Stomach (tissue), 9 donors: ENCODE results near the gene CREBRF. TPM values are rescaled to one million over a fixed set of nuclear protein-coding genes. Genes with fewer than 3 reads are reported as not detected.
A peak's percentile ranks its signal among the peaks of the same experiment; 100 is the strongest.

Experiments
- DNase-seq, 2 donors: peaks; one replicate each; pipeline versions ENCODE4 v3.0.0 to v3.0.0-alpha.2; 2013 to 2019
- H3K27ac ChIP-seq, 5 donors: fragments of 200-600 bp in 4 of 5; sonication (generic) in 4 of 5; one replicate each; pipeline ENCODE4 v1.5.1; 2013 to 2019; ENCODE audit warnings: mild to moderate bottlenecking in 1 of 5, moderate library complexity in 1 of 5
- H3K27me3 ChIP-seq, 3 donors: fragments of 200-600 bp; sonication (generic); one replicate each; pipeline ENCODE4 v1.5.1; 2017 to 2019; ENCODE audit warnings: mixed run types in 1 of 3
- H3K36me3 ChIP-seq, 4 donors: fragments of 200-600 bp; sonication (generic); 1 replicate in 3 of 4; 2 replicates in 1 of 4; pipeline ENCODE4 v1.5.1; 2016 to 2019
- H3K4me1 ChIP-seq, 4 donors: fragments of 200-600 bp; sonication (generic); one replicate each; pipeline ENCODE4 v1.5.1; 2016 to 2019
- H3K4me3 ChIP-seq, 4 donors: fragments of 200-600 bp; sonication (generic) in 3 of 4; one replicate each; pipeline ENCODE4 v1.5.1; 2016 to 2019; ENCODE audit warnings: mild to moderate bottlenecking in 1 of 4
- H3K9me3 ChIP-seq, 4 donors: fragments of 200-600 bp; sonication (generic); one replicate each; pipeline ENCODE4 v1.5.1; 2016 to 2019
- CTCF ChIP-seq, 7 experiments: fragments of 450-650 bp in 4 of 7; fragments of 200-600 bp in 3 of 7; sonication (generic) in 3 of 7; IDR thresholded peaks; one replicate each; pipeline ENCODE4 v1.5.1; 2016 to 2019; ENCODE audit warnings: antibody characterized with exemption in 7 of 7, control low read depth in 2 of 7, mild to moderate bottlenecking in 1 of 7
- EP300 ChIP-seq: sonication (generic); formaldehyde crosslinking; IDR thresholded peaks from one replicate; pipeline ENCODE4 v1.6.1; 2017; ENCODE audit warnings: antibody characterized with exemption
- POLR2A ChIP-seq, 4 donors: fragments of 450-650 bp; IDR thresholded peaks; one replicate each; pipeline ENCODE4 v1.6.1; 2016; ENCODE audit warnings: antibody characterized with exemption in 4 of 4, control low read depth in 2 of 4, mild to moderate bottlenecking in 1 of 4, moderate library complexity in 1 of 4
- POLR2AphosphoS5 ChIP-seq, 3 donors: sonication (generic); formaldehyde crosslinking; IDR thresholded peaks; one replicate each; pipeline ENCODE4 v1.6.1; 2016; ENCODE audit warnings: antibody characterized with exemption in 3 of 3
- WGBS, 5 donors: extraction: QIAGEN DNeasy Blood & Tissue Kit in 3 of 5; methylation state at CpG; one replicate each; pipeline versions ENCODE4 v1.1.5 to v1.1.7; 2013 to 2018; 5-methylcytosine and 5-hydroxymethylcytosine counted together
- intact Hi-C: fragments of 100-400 bp; cut with DNase I; formaldehyde crosslinking; loops from one replicate; pipeline ENCODE4 v1.15.1; 2023; ENCODE audit warnings: low total_unique reads
- polyA plus RNA-seq, 3 donors: library from polyadenylated mRNA; stranded (reverse); fragments of 200-250 nt; gene quantifications; one replicate each; pipeline ENCODE4 v1.2.3, GENCODE V29; 2013
- total RNA-seq, 5 donors: library from RNA; depleted of rRNA; stranded (reverse); fragments of >200 nt; gene quantifications; one replicate each; pipeline versions ENCODE4 v1.1.0 to v1.2.3, GENCODE V29; 2014 to 2016
- donor health status: healthy with polysubstance abuse.
- donor health status: Bipolar disorder and iron deficiency.
- donor health status: healthy.

CREBRF gene
- total and polyA plus RNA-seq, 8 donors = 3.2 to 42.3 (median 20.4) TPM

GRCh38 chr5:173140769-173141168 is 84.6 kb downstream of the CREBRF start:
- 66 to 86% (median 69%) methylated on average over 3 to 4 of the region's 4 CpGs for WGBS, 5 donors
- intact Hi-C loops = loop anchor here (10.0 kb wide), 1 partner anchor 156 kb away; the partner anchor contains the start of gene ATP6V0E1

GRCh38 chr5:173143567-173143966 is 87.4 kb downstream of the CREBRF start:
- intact Hi-C loops = loop anchor here (10.0 kb wide), 1 partner anchor 159 kb away; the partner anchor contains the start of gene ATP6V0E1
- H3K27ac ChIP-seq = no peak overlapping the region
- H3K9me3 ChIP-seq = no peaks in the 10 kb centered on the region
- TF ChIP-seq POLR2AphosphoS5 (IDR thresholded peaks at IDR 0.05) = no peak
- no peak for TF ChIP-seq EP300
- TF ChIP-seq CTCF (IDR thresholded peaks at IDR 0.05) = no peak
- no peak for TF ChIP-seq POLR2A (IDR thresholded peaks at IDR 0.05)
- no peaks in the 10 kb centered on the region for H3K27me3 ChIP-seq
- H3K4me3 ChIP-seq = no peak overlapping the region
- H3K4me1 ChIP-seq = peaks cover 5 to 24% (median 15%) of the 10 kb centered on the region in 4 donors
- DNase-seq = no peak
- peaks cover 0 to 27% (median 23%) of the 10 kb centered on the region in 4 donors for H3K36me3 ChIP-seq
- WGBS, 5 donors = 87 to 91% (median 90%) methylated on average over 7 to 8 of the region's 8 CpGs

More at GRCh38 chr5:173140769-173141168, 84.6 kb downstream of the CREBRF start:
- Histone ChIP-seq H3K36me3 (peaks cover 0 to 26% (median 18%) of the 10 kb centered on the region in 4 donors), H3K9me3 (no peaks in the 10 kb centered on the region), H3K27me3 (no peaks in the 10 kb centered on the region), H3K4me1 (peaks cover 5 to 23% (median 13%) of the 10 kb centered on the region in 4 donors), H3K4me3 (no peak overlapping the region), H3K27ac (peak overlapping the region in 1 of 5 donors; percentile 45)
- no peak for TF ChIP-seq POLR2AphosphoS5 (IDR thresholded peaks at IDR 0.05)
- TF ChIP-seq POLR2A (IDR thresholded peaks at IDR 0.05) = no peak
- no peak for TF ChIP-seq CTCF (IDR thresholded peaks at IDR 0.05)
- TF ChIP-seq EP300 = no peak
- DNase-seq = no peak

- Histone ChIP-seq H3K4me3 (peak within 1 kb of the TSS; percentile 80 to 88 (median 84)), H3K4me1 (peaks cover 0 to 24% (median 15%) of the 10 kb centered on the region in 4 donors), H3K9me3 (no peaks in the 10 kb centered on the region), H3K27ac (peak within 1 kb of the TSS; percentile 87 to 95 (median 94)), H3K27me3 (no peaks in the 10 kb centered on the region), H3K36me3 (peaks cover 4 to 28% (median 27%) of the 10 kb centered on the region in 4 donors)
- intact Hi-C loops = loop anchor here (10.0 kb wide), 1 partner anchor 160 kb away; the partner anchor contains the start of gene ATP6V0E1
- TF ChIP-seq POLR2AphosphoS5 (IDR thresholded peaks at IDR 0.05) (peak; percentile 81 to 95 (median 84)), CTCF (IDR thresholded peaks at IDR 0.05) (peak in 5 of 7 experiments; percentile 67 to 94 (median 87)), EP300 (no peak), POLR2A (IDR thresholded peaks at IDR 0.05) (peak in 2 of 4 donors; percentile 43 to 60)
- DNase-seq = peak; percentile 99 to 100
- WGBS, 5 donors = 0 to 1% (median 1%) methylated on average over 30 to 48 of the region's 48 CpGs
Measured at GRCh38 chr5:173144200-173145176, 88.3 kb downstream of the CREBRF start, which contains the start of gene BNIP1. Gene BNIP1 (plus strand): TSS chr5:173144531. CDS start chr5:173144546, 15 bp downstream.

- no peaks in the 10 kb centered on the region for H3K9me3 ChIP-seq
- no peaks in the 10 kb centered on the region for H3K27me3 ChIP-seq
- intact Hi-C loops = loop anchor here (10.0 kb wide), 1 partner anchor 164 kb away; the partner anchor contains the start of gene ATP6V0E1
- no peak for DNase-seq
- H3K36me3 ChIP-seq = peaks cover 9 to 67% (median 53%) of the 10 kb centered on the region in 4 donors
- H3K27ac ChIP-seq = no peak overlapping the region
- 47 to 93% (median 75%) methylated on average over 1 to 2 of the region's 2 CpGs for whole genome bisulfite sequencing, 5 donors
- TF ChIP-seq CTCF (IDR thresholded peaks at IDR 0.05) = no peak
- no peak for TF ChIP-seq EP300
- no peak for TF ChIP-seq POLR2A (IDR thresholded peaks at IDR 0.05)
- TF ChIP-seq POLR2AphosphoS5 (IDR thresholded peaks at IDR 0.05) = no peak
- H3K4me3 ChIP-seq = no peak overlapping the region
- peaks cover 0 to 17% (median 11%) of the 10 kb centered on the region in 4 donors for H3K4me1 ChIP-seq
Measured at GRCh38 chr5:173148354-173148753, 92.2 kb downstream of the CREBRF start.
